Fibroblast of the aortic adventitia (primary cell): ENCODE measurements around the gene EML1. TPM values are rescaled to one million over a fixed set of nuclear protein-coding genes. Genes with fewer than 3 reads are reported as not detected.

Source experiments
- DNase-seq: peaks from one replicate; pipeline ENCODE4 v3.0.0-alpha.2; 2010; ENCODE audit warnings: low read depth
- H3K4me3 ChIP-seq: 2 replicates; pipeline ENCODE4 v1.5.1; 2011; ENCODE audit warnings: low read depth, mild to moderate bottlenecking, control low read depth, low read length, moderate library complexity
- total RNA-seq: library from RNA; depleted of rRNA; stranded (reverse); fragments of >200 nt; gene quantifications from 2 replicates; pipeline ENCODE4 v1.2.3, GENCODE V29; 2012; ENCODE audit warnings: low replicate concordance
- TF ChIP-seq, protein P1 (sequence below): IDR thresholded peaks from 2 replicates; pipeline ENCODE4 v1.5.1; 2011; ENCODE audit warnings: mild to moderate bottlenecking, low read length, control low read depth, inconsistent platforms; ENCODE audit not compliant: insufficient read depth

The EML1 gene
- total RNA-seq, 1 donor = 80.3 TPM

DNA sequence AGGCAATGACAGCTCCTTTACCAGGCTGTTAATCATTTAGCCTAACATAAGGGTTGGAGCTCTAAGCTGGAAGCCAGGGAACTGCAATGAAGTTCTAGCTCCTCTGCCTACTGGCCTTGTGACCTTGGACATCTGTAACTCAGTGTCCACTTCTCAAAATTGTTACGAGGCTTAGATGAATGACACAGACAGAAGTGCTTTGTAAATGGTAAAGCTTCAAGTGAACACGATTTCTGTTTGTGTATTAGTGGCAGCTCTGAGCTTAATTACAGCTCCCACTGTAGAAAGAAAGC lies 122.8 kb downstream of the EML1 start:
- no peak overlapping the region for H3K4me3 ChIP-seq
- TF ChIP-seq, protein P1, sequence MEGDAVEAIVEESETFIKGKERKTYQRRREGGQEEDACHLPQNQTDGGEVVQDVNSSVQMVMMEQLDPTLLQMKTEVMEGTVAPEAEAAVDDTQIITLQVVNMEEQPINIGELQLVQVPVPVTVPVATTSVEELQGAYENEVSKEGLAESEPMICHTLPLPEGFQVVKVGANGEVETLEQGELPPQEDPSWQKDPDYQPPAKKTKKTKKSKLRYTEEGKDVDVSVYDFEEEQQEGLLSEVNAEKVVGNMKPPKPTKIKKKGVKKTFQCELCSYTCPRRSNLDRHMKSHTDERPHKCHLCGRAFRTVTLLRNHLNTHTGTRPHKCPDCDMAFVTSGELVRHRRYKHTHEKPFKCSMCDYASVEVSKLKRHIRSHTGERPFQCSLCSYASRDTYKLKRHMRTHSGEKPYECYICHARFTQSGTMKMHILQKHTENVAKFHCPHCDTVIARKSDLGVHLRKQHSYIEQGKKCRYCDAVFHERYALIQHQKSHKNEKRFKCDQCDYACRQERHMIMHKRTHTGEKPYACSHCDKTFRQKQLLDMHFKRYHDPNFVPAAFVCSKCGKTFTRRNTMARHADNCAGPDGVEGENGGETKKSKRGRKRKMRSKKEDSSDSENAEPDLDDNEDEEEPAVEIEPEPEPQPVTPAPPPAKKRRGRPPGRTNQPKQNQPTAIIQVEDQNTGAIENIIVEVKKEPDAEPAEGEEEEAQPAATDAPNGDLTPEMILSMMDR = no peak
- no peak for DNase-seq

DNA sequence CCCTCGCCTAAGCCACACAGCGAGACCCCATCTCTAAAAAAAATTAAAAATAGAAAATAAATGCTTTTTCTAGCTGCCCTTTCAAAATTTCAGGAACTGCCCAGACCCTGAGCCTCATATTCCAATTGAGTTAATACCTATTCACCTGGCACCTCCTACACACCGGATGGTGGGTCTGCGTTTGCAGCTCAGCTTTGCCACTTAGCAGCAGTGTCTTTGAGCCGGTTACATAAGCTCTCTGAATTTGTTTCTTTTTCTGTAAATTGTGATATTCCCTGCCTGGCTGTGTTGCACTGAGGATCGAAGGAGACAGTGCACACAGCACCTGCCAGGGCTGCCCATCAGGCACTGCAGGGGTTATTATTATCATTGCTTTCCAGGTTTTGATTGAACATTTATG lies 125.6 kb downstream of the EML1 start:
- H3K4me3 ChIP-seq = no peak overlapping the region
- TF ChIP-seq, protein P1 = no peak
- no peak for DNase-seq

DNA sequence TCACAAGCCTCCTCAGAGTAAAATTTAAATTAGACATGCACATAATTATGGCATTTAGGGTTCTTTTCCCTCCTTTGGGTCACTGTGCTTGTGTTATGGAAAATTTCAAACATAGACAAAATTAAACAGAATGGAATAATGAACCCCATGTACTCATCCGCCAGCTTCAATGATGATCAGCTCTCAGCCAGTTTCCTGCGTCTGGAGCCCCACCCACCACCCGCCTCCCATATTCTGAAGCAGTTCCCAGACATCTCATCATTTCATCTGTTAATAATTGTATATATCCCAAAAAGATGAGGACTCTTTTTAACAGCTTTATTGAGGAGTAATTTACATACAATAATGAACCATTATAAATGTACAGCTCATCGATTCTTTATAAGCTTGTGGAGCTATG lies 128.2 kb downstream of the EML1 start:
- no peak for DNase-seq
- no peak overlapping the region for H3K4me3 ChIP-seq
- TF ChIP-seq, protein P1 = no peak

DNA sequence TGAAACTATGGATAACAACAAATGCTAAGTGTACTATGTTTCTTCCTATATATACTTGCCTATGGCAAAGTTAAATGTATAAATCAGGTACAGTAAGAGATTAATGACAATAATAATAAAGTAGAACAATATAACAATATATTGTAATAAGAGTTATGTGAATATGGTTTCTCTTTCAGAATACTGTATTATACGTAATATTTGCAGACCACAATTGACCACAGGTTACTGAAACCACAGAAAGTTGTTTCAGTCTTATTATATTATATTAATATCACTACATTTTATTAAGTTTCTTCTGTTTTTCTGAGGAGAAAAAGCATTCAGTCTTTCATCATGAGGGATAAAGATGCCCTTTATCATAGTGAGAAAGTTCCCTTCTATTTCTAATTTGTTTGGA lies 131.2 kb downstream of the EML1 start:
- TF ChIP-seq, protein P1 = no peak
- no peak overlapping the region for H3K4me3 ChIP-seq
- DNase-seq = no peak

DNA sequence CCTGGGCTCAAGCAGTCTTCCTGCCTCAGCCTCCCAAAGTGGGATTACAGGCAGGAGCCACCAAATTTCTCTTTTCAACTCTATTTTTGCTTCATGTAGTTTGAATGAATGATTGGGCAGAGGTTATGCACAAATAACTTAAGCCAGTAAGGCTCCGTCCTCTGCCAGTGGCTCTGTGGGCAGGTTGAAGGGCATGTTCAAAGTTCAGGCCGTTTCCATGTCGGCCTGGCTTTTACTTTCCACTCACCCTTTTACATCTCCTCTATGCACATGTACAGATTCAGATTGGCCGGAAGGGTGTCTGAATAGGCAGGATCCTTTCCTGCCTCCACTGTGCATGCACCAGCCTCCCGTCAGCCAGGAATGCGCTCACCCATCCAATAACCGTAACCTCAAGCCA lies 132.3 kb downstream of the EML1 start:
- no peak for DNase-seq
- TF ChIP-seq, protein P1 = no peak

DNA sequence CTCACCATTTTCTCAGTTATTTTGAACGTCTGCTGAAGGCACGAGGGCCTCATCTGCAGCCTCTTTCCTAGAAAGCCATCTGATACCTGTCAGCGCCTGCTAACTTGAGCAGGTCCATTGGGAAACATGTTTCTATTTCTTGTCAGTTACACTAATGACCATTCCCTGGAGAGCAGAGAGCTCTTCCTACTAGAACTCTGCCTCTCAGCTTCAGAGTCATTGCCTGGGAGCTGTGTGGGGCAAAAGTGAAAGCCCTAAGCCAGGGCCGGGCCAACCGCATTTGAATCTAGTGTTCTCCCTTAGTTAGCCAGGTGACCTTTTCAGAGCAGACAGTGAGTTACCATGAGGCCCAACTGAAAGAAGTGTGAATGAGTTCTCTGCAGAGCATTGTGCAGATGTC lies 135.8 kb downstream of the EML1 start:
- no peak overlapping the region for H3K4me3 ChIP-seq
- no peak for DNase-seq
- TF ChIP-seq, protein P1 = no peak

More for the DNA sequence above, 132.3 kb downstream of the EML1 start:
- H3K4me3 ChIP-seq = no peak overlapping the region

DNA sequence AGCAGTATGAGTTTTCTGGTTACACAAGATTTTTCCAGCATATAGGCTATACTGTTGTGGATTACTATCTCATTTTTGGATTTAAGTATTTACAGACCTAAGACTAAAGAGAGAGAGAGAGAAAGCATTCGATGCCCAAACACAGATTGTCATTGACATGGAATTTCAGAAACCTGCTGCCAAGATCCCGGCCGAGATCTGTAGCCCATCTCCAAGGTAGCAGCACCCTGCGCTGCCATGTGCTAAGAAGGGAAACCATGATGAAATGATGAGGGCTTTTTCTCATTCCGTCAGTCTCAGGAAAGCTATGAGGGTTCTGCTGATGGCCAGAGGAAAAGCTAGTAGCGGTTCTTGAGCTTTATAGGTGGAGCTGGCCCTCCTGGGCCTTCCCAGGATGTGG lies 136.4 kb downstream of the EML1 start:
- TF ChIP-seq, protein P1 = no peak
- DNase-seq = no peak
- H3K4me3 ChIP-seq = no peak overlapping the region
